Esophagus squamous epithelium (tissue), 4 donors: ENCODE measurements around the gene TNFAIP3.
"Not testable (repeated sequence)": the region's sequence is repeated elsewhere in the genome, so short reads cannot be mapped to it uniquely, and the experiment has no call there.

Experiments used
- POLR2A ChIP-seq, 4 donors: fragments of 450-650 bp; IDR thresholded peaks; one replicate each; pipeline ENCODE4 v1.6.1; 2017; ENCODE audit warnings: antibody characterized with exemption in 4 of 4, mild to moderate bottlenecking in 4 of 4, moderate library complexity in 3 of 4
- TF ChIP-seq, protein P1 (sequence below), 6 experiments: fragments of 450-650 bp in 4 of 6; fragments of 200-600 bp in 2 of 6; sonication (generic) in 2 of 6; IDR thresholded peaks; one replicate each; pipeline ENCODE4 v1.5.1; 2016 to 2019; ENCODE audit warnings: antibody characterized with exemption in 6 of 6, mild to moderate bottlenecking in 4 of 6, moderate library complexity in 4 of 6

DNA sequence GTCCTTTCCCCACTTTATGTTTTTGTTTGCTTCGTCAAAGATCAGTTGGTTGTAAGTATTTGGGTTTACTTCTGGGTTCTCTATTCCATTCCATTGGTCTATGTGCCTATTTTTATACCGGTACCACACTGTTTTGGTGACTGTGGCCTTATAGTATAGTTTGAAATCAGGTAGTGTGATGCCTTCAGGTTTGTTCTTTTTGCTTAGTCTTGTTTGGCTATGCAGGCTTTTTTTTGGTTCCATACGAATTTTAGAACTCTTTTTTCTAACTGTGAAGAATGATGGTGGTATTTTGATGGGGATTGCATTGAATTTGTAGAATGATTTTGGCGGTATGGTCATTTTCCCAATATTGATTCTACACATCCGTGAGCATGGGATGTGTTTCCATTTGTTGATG lies 28.5 kb upstream of the TNFAIP3 start:
- TF ChIP-seq, protein P1, sequence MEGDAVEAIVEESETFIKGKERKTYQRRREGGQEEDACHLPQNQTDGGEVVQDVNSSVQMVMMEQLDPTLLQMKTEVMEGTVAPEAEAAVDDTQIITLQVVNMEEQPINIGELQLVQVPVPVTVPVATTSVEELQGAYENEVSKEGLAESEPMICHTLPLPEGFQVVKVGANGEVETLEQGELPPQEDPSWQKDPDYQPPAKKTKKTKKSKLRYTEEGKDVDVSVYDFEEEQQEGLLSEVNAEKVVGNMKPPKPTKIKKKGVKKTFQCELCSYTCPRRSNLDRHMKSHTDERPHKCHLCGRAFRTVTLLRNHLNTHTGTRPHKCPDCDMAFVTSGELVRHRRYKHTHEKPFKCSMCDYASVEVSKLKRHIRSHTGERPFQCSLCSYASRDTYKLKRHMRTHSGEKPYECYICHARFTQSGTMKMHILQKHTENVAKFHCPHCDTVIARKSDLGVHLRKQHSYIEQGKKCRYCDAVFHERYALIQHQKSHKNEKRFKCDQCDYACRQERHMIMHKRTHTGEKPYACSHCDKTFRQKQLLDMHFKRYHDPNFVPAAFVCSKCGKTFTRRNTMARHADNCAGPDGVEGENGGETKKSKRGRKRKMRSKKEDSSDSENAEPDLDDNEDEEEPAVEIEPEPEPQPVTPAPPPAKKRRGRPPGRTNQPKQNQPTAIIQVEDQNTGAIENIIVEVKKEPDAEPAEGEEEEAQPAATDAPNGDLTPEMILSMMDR (IDR thresholded peaks at IDR 0.05), result not testable (repeated sequence)
- not testable (repeated sequence) for TF ChIP-seq POLR2A (IDR thresholded peaks at IDR 0.05)
